Pancreas (tissue), 10 donors: ENCODE measurements around the gene TSSC4. TPM values are rescaled to one million over a fixed set of nuclear protein-coding genes. Genes with fewer than 3 reads are reported as not detected.

Experiments used
- ATAC-seq, 4 donors: fragments of 200-7000 bp; cut with Tn5 transposase; one replicate each; pipeline versions ENCODE4 v1.8.0 to v1.9.1; 2020; ENCODE audit warnings: mild to moderate bottlenecking in 4 of 4, moderate library complexity in 4 of 4
- DNase-seq, 6 donors: peaks; one replicate each; pipeline ENCODE4 v3.0.0-alpha.2; 2020
- FAIRE-seq: peaks from 2 replicates; lab custom pipeline; 2012; peaks lifted over from hg19 to GRCh38; lab: Jason Lieb, UNC
- H3K27ac ChIP-seq, 4 donors: fragments of 200-600 bp; sonication (generic); 1 replicate in 3 of 4; 2 replicates in 1 of 4; pipeline versions ENCODE4 v1.5.0 to v1.8.0; 2020
- H3K27me3 ChIP-seq, 4 donors: fragments of 200-600 bp; one replicate each; pipeline ENCODE4 v1.8.0; 2021
- H3K36me3 ChIP-seq, 3 donors: fragments of 200-600 bp; sonication (generic) in 1 of 3; one replicate each; pipeline versions ENCODE4 v1.5.0 to v1.8.0; 2020 to 2021
- H3K4me1 ChIP-seq, 3 donors: fragments of 200-600 bp; one replicate each; pipeline ENCODE4 v1.8.0; 2021
- H3K4me3 ChIP-seq, 4 donors: fragments of 200-600 bp; sonication (generic) in 2 of 4; one replicate each; pipeline versions ENCODE4 v1.5.0 to v1.8.0; 2020 to 2021
- H3K9me3 ChIP-seq, 4 donors: fragments of 200-600 bp; one replicate each; pipeline ENCODE4 v1.8.0; 2021
- WGBS, 2 donors: extraction: QIAGEN DNeasy Blood & Tissue Kit; methylation state at CpG; one replicate each; pipeline ENCODE4 v1.1.7; 2013; 5-methylcytosine and 5-hydroxymethylcytosine counted together
- intact Hi-C, 3 donors: fragments of 100-400 bp; cut with DNase I; formaldehyde crosslinking; loops; one replicate each; pipeline versions ENCODE4 v1.11.1 to v1.14.2; 2022
- polyA plus RNA-seq, 2 donors: library from polyadenylated mRNA; stranded (reverse); fragments of 200-250 nt; gene quantifications; one replicate each; pipeline ENCODE4 v1.2.3, GENCODE V29; 2013
- total RNA-seq, 6 donors: library from RNA; stranded (reverse); fragmentation: NEBNext Ultra II Directional in 4 of 6; extraction: Animal tissue kit (Norgen Biotek cat#: 25700) in 4 of 6; gene quantifications; one replicate each; pipeline versions ENCODE4 v1.2.1 to v1.2.4, GENCODE V29; 2021 to 2023
- TF ChIP-seq, protein P1 (sequence below), 4 donors: fragments of 200-600 bp; sonication (generic) in 3 of 4; IDR thresholded peaks; one replicate each; pipeline versions ENCODE4 v1.5.0 to v1.8.0; 2021; ENCODE audit warnings: antibody characterized with exemption in 4 of 4
- donor health status: healthy with polysubstance abuse.
- donor health status: DM: no; HTN: no; CAD: no; lungs with moderate emphysema.
- donor health status: DM: no; HTN: no; CAD: no.
- donor health status: control.
- donor health status: control.
- donor health status: Bipolar disorder and iron deficiency.
- donor health status: DM: yes; HTN: yes; CAD: no.
- donor health status: DM: no; HTN: no; CAD: no.
- donor health status: DM: no; HTN: no; CAD: no.
- donor health status: DM: yes; HTN: yes; CAD: no.

Gene TSSC4
- total and polyA plus RNA-seq, 8 donors: 16.8 to 60.0 (median 22.1) TPM

DNA sequence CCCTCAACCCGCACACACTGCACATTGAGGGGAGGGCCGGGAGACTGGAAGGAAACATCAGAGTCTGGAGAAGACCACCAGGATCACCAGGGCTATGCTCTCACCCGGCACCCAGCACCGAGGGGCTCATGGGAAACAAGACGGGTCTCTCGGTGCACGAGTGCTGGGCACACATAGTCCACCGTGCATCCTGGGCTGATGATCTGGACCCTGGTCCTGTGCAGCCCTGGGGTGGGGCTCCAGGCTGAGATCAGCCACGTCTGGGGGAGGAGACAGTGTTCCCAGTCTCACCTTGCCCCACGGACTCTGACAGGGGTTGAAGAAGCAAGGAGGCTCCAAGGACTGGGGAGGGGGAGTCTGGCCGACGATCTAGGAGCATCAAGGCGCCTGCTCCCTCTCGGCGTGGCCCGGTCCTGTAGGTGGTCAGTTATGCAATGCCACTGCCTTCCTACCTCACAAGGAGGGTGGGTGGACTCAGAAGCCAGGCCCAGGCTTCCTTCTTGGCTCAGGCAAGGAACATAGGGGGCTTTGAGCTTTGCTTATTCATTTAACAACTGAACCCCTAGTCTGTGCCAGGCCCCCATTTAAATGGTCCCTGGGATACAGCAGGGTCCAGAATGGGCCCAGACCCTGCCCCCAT lies 34.9 kb upstream of the TSSC4 start:
- DNase-seq (no peak), FAIRE-seq (no peak), ATAC-seq (no peak)
- WGBS, 2 donors: 83 to 90% methylated on average over 16 of the region's 16 CpGs
- TF ChIP-seq, protein P1, sequence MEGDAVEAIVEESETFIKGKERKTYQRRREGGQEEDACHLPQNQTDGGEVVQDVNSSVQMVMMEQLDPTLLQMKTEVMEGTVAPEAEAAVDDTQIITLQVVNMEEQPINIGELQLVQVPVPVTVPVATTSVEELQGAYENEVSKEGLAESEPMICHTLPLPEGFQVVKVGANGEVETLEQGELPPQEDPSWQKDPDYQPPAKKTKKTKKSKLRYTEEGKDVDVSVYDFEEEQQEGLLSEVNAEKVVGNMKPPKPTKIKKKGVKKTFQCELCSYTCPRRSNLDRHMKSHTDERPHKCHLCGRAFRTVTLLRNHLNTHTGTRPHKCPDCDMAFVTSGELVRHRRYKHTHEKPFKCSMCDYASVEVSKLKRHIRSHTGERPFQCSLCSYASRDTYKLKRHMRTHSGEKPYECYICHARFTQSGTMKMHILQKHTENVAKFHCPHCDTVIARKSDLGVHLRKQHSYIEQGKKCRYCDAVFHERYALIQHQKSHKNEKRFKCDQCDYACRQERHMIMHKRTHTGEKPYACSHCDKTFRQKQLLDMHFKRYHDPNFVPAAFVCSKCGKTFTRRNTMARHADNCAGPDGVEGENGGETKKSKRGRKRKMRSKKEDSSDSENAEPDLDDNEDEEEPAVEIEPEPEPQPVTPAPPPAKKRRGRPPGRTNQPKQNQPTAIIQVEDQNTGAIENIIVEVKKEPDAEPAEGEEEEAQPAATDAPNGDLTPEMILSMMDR (IDR thresholded peaks at IDR 0.05): no peak
- intact Hi-C loops: no loop called here
- H3K27ac ChIP-seq: no peak overlapping the region
- H3K27me3 ChIP-seq: no peaks in the 10 kb centered on the region
- H3K4me1 ChIP-seq: no peaks in the 10 kb centered on the region
- H3K4me3 ChIP-seq: no peak overlapping the region
- H3K9me3 ChIP-seq: no peaks in the 10 kb centered on the region
- no peaks in the 10 kb centered on the region for H3K36me3 ChIP-seq

DNA sequence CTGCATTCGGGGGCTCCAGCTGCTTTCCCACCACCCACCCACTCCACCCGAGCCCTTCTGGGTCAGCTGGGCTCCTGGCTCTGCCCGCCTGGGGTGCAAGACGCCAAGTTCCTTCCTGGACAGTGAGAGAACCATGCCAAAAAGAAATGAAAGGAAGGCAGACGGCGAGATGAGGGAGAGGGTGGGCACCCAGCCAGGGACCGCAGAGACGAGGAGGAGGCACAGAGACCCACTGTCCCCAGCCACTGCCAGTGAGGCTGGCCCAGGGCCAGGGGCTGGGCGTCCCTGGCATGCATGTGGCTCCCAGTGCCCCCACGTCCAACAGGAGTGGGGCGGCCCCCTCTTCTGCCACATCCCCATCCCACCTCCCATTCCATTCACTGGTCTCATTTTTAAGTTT lies 34.3 kb upstream of the TSSC4 start:
- WGBS, 2 donors: 50 to 67% methylated on average over 11 of the region's 11 CpGs
- Histone ChIP-seq H3K4me3 (no peak overlapping the region), H3K36me3 (no peaks in the 10 kb centered on the region), H3K4me1 (no peaks in the 10 kb centered on the region), H3K27ac (no peak overlapping the region), H3K9me3 (no peaks in the 10 kb centered on the region), H3K27me3 (no peaks in the 10 kb centered on the region)
- FAIRE-seq (no peak), ATAC-seq (peak in 3 of 4 donors; percentile 30 to 52 (median 31)), DNase-seq (peak in 1 of 6 donors; percentile 52)
- intact Hi-C loops: no loop called here
- TF ChIP-seq, protein P1 (IDR thresholded peaks at IDR 0.05): no peak

DNA sequence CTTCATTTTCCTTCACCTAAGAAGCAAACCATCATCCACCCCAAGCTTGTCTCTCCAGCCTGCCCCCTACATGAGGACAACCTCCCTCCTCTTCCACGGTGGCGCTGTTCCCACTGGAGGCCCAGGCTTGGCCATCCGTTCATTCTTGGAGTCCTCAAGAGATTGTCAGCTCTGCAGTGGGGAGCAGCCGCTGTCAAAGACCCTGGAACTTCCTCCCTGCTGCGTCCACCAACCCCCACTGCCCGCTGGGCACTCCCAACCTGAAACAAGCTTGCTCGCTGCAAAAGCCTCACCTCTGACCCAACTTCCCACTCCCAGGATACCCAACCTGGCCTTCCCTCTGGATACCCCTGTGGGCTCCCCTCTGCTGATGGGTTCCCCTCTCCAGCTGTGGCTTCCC lies 33.8 kb upstream of the TSSC4 start:
- H3K9me3 ChIP-seq: no peaks in the 10 kb centered on the region
- no peak overlapping the region for H3K27ac ChIP-seq
- ATAC-seq (no peak), FAIRE-seq (no peak), DNase-seq (no peak)
- TF ChIP-seq, protein P1 (IDR thresholded peaks at IDR 0.05): no peak
- no peaks in the 10 kb centered on the region for H3K4me1 ChIP-seq
- intact Hi-C loops: no loop called here
- H3K36me3 ChIP-seq: no peaks in the 10 kb centered on the region
- H3K4me3 ChIP-seq: no peak overlapping the region
- no peaks in the 10 kb centered on the region for H3K27me3 ChIP-seq
- WGBS, 2 donors: 88 to 93% methylated on average over 7 of the region's 7 CpGs

DNA sequence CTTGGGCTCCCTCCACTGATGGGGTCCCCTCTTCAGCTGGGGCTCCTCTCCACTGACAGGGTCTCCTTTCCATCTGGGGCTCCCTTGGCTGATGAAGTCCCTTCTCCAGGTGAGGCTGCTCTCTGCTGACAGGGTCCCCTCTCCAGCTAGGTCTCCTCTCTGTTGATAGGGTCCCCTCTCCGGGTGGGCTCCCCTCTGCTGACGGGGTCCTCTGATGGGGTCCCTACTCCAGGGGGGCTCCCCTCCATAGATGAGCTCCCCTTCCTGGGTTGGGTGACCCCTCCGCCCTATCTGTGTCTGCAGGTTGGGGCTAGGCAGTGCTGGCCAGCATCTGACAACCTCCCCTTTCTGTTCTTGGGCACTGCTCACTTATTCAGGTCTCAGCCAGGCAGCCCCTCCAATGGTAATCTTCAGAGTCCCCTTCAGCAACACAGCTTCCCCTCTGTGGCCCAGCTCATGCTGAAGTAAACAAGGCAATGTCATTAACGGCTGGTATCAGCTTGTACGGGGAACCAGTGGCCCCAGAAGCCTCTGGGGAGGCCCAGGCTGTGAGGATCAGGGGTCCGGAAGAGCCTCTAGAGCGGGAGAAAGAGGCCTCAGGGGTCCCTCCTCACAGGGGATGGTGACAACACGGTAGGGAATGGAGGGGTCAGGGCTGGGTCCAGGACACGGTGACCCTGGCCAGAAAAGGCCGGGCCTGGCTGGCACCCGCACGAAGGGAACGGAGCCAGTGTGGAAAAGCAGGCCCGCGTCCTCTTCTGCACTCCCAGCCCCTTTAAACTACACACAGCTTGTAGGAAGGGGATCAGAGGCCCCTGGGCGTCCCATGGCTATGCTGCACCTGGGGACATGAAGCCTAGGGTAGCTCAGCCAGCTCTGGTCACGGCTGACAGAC lies 33.0 kb upstream of the TSSC4 start:
- DNase-seq: no peak
- intact Hi-C loops: no loop called here
- no peak for ATAC-seq
- no peaks in the 10 kb centered on the region for H3K4me1 ChIP-seq
- TF ChIP-seq, protein P1 (IDR thresholded peaks at IDR 0.05): no peak
- no peaks in the 10 kb centered on the region for H3K36me3 ChIP-seq
- WGBS, 2 donors: 86 to 89% methylated on average over 17 of the region's 17 CpGs
- no peak for FAIRE-seq
- H3K4me3 ChIP-seq: no peak overlapping the region
- H3K27ac ChIP-seq: no peak overlapping the region
- H3K9me3 ChIP-seq: no peaks in the 10 kb centered on the region
- no peaks in the 10 kb centered on the region for H3K27me3 ChIP-seq
